SHP77 (cell line): ENCODE data around the gene PAK1IP1.
A peak's percentile ranks its signal among the peaks of the same experiment; 100 is the strongest.
"Not testable (repeated sequence)": the region's sequence is repeated elsewhere in the genome, so short reads cannot be mapped to it uniquely, and the experiment has no call there.

ENCODE experiments used
- DNase-seq, 2 experiments: peaks; one replicate each; lab custom pipeline; 2025; lab: John Stamatoyannopoulos, UW

The PAK1IP1 gene

DNA sequence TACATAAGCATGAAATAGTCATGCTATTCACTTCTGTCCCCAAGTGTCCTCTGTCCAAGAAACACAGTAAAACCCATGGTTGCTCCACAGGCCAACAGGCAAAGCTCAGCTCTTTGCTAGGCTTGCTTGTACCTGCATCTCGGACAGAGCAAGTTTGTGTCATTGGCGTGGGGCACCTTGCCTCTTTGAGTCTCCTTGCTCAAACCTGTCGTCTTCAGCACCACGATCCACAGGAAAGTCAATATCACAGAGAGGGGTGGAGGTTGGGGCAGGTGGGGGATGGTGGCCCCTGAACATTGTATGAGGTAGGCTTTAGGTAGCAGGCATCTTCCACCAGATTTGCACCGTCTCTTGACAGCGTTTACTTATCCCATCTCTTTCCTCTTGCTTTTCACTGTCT lies 48.7 kb downstream of the PAK1IP1 start:
- no peak for DNase-seq

DNA sequence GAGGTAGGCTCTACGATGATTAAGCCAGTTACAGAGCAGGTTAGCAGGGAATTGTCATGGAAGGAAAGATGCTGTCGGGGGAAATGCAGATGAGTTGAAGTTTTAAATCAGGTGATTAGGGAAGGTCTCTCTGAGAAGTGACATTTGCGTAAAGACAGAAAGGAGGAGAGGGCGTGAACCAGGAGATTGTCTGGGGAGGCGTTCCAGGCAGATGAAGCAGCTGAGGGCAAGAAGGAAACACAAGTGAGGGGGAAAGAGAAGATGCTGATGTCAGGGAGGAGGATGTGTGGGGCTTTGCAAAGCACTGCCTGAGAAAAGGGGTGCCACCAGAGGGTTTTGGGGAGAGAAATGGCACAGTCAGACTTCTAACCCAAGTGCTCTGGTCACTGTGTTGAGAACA lies 50.3 kb downstream of the PAK1IP1 start:
- no peak for DNase-seq

GRCh38 chr6:10746915-10747250 lies 52.1 kb downstream of the PAK1IP1 start:
- no peak for DNase-seq

GRCh38 chr6:10747251-10747972 lies 52.6 kb downstream of the PAK1IP1 start, which contains the start of gene TMEM14B:
TSS of gene TMEM14B (plus strand) at chr6:10747805. CDS start at chr6:10749246, 1,441 bp downstream.
- peak; percentile 96 to 98 for DNase-seq

DNA sequence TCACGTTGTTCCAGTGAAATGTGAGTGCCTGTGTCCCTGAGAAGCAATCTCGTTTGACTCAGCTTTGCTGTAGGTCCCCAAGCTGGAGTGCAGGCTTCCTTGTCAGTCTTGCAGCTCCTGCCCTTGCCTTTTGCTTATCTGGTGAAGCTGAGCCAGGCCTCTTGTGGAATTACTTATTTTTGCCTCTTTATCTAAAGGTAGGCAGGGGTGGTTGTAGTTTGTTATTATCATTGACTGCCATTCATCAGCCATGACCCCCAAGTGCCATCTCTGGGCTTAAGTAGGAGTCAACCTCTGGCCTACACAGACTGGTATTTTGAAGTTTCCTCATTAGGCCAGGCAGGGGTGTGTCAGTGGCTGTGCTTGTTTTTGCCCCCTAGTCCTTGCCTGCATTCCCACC lies 55.0 kb downstream of the PAK1IP1 start:
- no peak for DNase-seq

DNA sequence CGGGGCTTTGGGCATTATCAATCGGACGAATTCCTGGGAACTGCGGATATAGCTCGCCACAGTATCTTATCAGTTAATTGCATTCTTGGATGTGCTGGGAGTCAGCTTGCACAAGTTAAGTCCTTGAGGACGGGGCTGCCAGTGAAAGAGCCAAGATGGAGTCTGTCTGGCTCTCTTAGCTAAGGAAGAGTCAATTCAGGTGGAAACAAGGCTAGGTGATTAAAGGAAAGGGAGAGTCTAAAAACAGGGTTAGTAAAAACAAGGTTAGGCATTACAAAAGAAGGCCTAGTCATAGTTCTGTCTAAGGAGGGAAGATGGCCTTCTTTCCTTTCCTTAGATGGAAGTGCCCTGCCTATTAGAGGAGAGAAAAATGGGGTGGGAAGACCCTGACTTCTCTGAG lies 55.8 kb downstream of the PAK1IP1 start:
- not testable (repeated sequence) for DNase-seq

DNA sequence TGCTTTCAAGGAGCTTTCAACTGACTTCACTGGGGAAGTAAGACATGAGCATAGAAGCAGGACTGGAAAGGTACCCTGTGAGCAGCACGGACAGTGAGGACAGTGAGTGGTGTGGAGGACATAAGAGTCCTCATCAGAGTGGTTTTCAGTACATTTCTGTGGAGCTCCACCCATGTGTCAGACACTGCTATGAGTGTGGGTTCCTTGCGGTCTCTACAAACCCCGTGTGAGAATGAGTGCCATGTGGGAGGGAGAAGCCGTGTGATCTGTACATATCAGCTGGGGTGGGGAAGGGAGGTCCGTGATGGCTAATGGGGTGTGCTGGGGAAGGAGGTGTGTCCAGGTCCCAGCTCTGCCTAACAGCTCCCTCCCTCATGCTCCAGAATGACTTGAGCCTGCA lies 57.0 kb downstream of the PAK1IP1 start:
- not testable (repeated sequence) for DNase-seq

- DNase-seq: no peak
Observed at GRCh38 chr6:10756085-10756484, 61.3 kb downstream of the PAK1IP1 start.
